ENCODE data around the gene MYH9. TPM values are rescaled to one million over a fixed set of nuclear protein-coding genes. Genes with fewer than 3 reads are reported as not detected.

Gene MYH9
- total and polyA plus RNA-seq, 4 donors, result 184 to 667 (median 332) TPM

DNA sequence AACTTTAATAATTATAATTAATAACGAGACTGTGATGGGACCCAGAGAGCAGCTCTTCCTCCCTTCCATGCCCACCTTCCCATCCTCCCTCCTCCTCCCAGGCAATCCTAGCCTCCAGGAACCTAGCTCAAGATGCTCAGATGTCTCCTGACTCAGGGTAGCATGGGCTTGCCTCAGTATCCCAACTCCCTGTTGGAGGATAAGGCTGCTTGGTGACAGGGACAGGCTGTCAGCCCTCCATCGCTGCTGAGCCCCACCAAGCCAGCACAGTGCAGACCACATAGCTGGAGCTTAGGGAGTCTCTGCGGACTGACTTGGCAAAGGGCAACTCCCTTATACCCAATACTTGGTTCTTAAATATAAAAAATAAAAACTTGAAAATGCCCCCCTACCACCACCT is 11.5 kb downstream of the MYH9 start:
- H3K36me3 ChIP-seq (ENCODE audit: control insufficient read depth in 4 of 4, insufficient read depth in 4 of 4, low read length in 4 of 4), result peaks cover 0 to 13% (median 2%) of the 10 kb centered on the region in 4 donors
- DNase-seq, result no peak
- TF ChIP-seq, protein P1, sequence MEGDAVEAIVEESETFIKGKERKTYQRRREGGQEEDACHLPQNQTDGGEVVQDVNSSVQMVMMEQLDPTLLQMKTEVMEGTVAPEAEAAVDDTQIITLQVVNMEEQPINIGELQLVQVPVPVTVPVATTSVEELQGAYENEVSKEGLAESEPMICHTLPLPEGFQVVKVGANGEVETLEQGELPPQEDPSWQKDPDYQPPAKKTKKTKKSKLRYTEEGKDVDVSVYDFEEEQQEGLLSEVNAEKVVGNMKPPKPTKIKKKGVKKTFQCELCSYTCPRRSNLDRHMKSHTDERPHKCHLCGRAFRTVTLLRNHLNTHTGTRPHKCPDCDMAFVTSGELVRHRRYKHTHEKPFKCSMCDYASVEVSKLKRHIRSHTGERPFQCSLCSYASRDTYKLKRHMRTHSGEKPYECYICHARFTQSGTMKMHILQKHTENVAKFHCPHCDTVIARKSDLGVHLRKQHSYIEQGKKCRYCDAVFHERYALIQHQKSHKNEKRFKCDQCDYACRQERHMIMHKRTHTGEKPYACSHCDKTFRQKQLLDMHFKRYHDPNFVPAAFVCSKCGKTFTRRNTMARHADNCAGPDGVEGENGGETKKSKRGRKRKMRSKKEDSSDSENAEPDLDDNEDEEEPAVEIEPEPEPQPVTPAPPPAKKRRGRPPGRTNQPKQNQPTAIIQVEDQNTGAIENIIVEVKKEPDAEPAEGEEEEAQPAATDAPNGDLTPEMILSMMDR (IDR thresholded peaks at IDR 0.05; ENCODE audit: control extremely low read depth, extremely low read depth), result no peak
- no peak overlapping the region for H3K4me3 ChIP-seq
- H3K4me1 ChIP-seq (ENCODE audit: control insufficient read depth in 5 of 5, insufficient read depth in 5 of 5, low read length in 5 of 5), result peaks cover 18 to 45% (median 37%) of the 10 kb centered on the region in 5 donors
- peak overlapping the region in 1 of 2 donors; percentile 87 for H3K27ac ChIP-seq (ENCODE audit: low read depth in 1 of 2, low read length in 1 of 2)
- WGBS, 2 donors, result 72 to 83% methylated on average over 3 of the region's 3 CpGs
- H3K9me3 ChIP-seq (ENCODE audit: control insufficient read depth in 4 of 4, insufficient read depth in 3 of 4, low read length in 3 of 4), result no peaks in the 10 kb centered on the region
- H3K27me3 ChIP-seq (ENCODE audit: control insufficient read depth in 3 of 3, insufficient read depth in 3 of 3, low read length in 2 of 3), result no peaks in the 10 kb centered on the region
- H3K9ac ChIP-seq (ENCODE audit: insufficient read depth in 1 of 2, low read length in 2 of 2), result no peak overlapping the region
- no peak for ATAC-seq (ENCODE audit: insufficient read depth, low FRiP score)

DNA sequence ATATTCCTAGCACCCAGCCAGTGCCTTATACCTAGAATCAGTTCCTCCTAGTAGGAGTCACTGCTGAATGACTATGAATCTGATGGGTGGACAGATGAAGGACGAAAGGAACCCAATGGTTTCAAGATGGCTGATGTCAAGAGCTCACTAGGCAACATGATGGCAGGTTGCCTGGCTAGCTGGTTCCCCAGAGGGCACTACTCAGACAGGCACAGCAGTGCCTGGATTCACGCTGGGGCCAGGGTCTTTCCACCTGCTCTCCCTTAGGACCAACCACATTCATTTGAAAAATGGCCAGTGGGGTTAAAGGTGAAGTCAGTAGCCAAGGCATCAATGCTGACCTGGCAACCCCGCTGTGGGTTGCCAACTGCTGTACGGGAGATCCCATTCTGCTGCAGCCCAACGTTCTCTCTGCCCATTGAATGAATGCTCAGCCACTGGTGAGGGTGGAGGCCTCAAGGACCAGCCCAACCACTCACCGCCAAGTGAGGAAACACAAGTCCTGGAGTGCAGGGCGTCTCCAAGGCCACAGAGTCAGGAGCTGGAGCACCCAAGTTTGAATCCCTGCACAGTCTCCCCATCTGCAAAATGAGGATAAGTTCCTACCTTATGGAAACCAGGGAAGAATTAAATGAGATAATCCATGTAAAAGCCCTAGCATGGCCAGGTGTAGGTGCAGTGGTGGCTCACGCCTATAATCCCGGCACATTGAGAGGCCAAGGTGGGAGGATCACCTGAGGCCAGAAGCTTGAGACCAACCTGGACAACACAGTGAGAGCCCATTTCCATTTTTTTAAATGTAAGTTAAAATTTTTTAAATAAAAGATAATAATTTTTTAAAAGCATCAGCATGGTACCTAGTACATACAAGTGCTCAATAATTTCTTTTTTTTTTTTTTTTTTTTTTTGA is 12.4 kb downstream of the MYH9 start:
- peaks cover 22 to 47% (median 46%) of the 10 kb centered on the region in 5 donors for H3K4me1 ChIP-seq (ENCODE audit: control insufficient read depth in 5 of 5, insufficient read depth in 5 of 5, low read length in 5 of 5)
- H3K9me3 ChIP-seq (ENCODE audit: control insufficient read depth in 4 of 4, insufficient read depth in 3 of 4, low read length in 3 of 4), result no peaks in the 10 kb centered on the region
- no peaks in the 10 kb centered on the region for H3K27me3 ChIP-seq (ENCODE audit: control insufficient read depth in 3 of 3, insufficient read depth in 3 of 3, low read length in 2 of 3)
- ATAC-seq (ENCODE audit: insufficient read depth, low FRiP score), result no peak
- no peak overlapping the region for H3K4me3 ChIP-seq
- TF ChIP-seq, protein P1 (IDR thresholded peaks at IDR 0.05; ENCODE audit: control extremely low read depth, extremely low read depth), result no peak
- peak overlapping the region in 1 of 2 donors; percentile 62 for H3K27ac ChIP-seq (ENCODE audit: low read depth in 1 of 2, low read length in 1 of 2)
- peaks cover 0 to 10% (median 0%) of the 10 kb centered on the region in 4 donors for H3K36me3 ChIP-seq (ENCODE audit: control insufficient read depth in 4 of 4, insufficient read depth in 4 of 4, low read length in 4 of 4)
- no peak overlapping the region for H3K9ac ChIP-seq (ENCODE audit: insufficient read depth in 1 of 2, low read length in 2 of 2)
- WGBS, 2 donors, result 47 to 66% methylated on average over 9 of the region's 9 CpGs
- DNase-seq, result no peak

DNA sequence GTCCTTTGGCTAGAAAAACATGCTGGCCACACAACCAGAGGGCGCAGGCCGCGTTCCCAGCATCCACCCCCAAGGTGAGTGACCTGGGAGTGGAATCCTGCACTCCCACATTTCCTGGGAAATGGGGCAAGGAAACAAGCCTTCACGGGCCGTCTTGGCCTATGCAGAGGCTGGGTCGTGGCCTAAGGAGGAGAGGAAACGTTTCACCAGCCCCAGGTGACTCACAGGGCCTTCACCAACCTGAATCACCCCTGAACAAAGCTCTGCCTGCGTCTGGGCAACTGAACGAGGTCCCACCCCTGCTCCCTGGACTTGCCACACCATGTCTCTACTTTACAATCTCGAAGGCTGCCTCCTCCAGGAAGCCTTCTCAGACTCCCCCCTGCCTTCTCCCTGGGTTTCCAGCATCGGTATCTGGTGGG is 13.2 kb downstream of the MYH9 start:
- peak overlapping the region in 1 of 2 donors; percentile 62 for H3K27ac ChIP-seq (ENCODE audit: low read depth in 1 of 2, low read length in 1 of 2)
- TF ChIP-seq, protein P1 (IDR thresholded peaks at IDR 0.05; ENCODE audit: control extremely low read depth, extremely low read depth), result no peak
- H3K36me3 ChIP-seq (ENCODE audit: control insufficient read depth in 4 of 4, insufficient read depth in 4 of 4, low read length in 4 of 4), result peaks cover 0 to 8% (median 0%) of the 10 kb centered on the region in 4 donors
- no peak overlapping the region for H3K4me3 ChIP-seq
- H3K27me3 ChIP-seq (ENCODE audit: control insufficient read depth in 3 of 3, insufficient read depth in 3 of 3, low read length in 2 of 3), result no peaks in the 10 kb centered on the region
- peak; percentile 37 for ATAC-seq (ENCODE audit: insufficient read depth, low FRiP score)
- no peak overlapping the region for H3K9ac ChIP-seq (ENCODE audit: insufficient read depth in 1 of 2, low read length in 2 of 2)
- H3K4me1 ChIP-seq (ENCODE audit: control insufficient read depth in 5 of 5, insufficient read depth in 5 of 5, low read length in 5 of 5), result peaks cover 25 to 54% (median 41%) of the 10 kb centered on the region in 5 donors
- DNase-seq, result no peak
- H3K9me3 ChIP-seq (ENCODE audit: control insufficient read depth in 4 of 4, insufficient read depth in 3 of 4, low read length in 3 of 4), result no peaks in the 10 kb centered on the region
- 45 to 53% methylated on average over 11 of the region's 11 CpGs for WGBS, 2 donors

Measured in lung (tissue), 12 donors.